ENCODE measurements around the gene B3GNT2.

The B3GNT2 gene

DNA sequence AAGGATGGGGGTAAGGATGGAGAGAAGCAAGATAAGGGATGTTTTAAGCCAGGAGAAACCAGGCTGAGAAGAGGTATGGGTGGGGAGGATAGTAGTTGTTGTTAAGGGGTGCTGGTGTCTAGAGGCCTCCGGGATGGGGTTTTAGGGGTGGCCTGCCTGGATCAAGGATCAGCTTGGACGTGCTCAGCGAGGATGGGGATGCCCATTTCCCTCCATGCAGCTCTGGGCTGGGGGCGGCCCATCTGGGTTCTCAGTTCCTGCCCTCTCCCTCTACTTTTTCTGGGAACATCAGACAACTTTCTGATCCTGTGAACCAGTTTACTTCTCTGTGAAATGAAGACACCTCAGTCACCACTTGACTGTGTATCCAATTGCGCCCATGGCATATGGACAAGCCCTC is 10.1 kb downstream of the B3GNT2 start:
- no peak for DNase-seq

GRCh38 chr2:62207491-62207890 is 11.6 kb downstream of the B3GNT2 start:
- no peak for DNase-seq

- no peak for DNase-seq
Observed at GRCh38 chr2:62208074-62208757, 12.3 kb downstream of the B3GNT2 start.

DNA sequence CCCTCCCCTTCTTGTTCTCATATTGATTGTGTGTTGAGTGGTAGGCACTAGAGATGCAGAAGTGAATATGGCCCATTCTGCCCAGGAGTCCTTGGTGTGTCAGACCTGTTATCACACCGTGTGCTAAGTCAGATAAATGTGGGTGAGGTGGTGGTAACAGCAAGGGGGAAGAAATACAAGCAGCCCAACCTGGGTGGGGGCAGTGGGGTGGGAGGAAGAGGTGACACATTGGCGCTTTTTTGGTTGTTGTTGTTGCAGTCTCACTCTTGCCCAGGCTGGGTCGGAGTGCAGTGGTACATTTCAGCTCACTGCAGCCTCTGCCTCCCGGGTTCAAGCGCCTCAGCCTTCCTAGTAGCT is 12.8 kb downstream of the B3GNT2 start:
- peak; percentile 41 for DNase-seq

GRCh38 chr2:62209427-62209991 is 13.6 kb downstream of the B3GNT2 start:
- DNase-seq, result no peak

- no peak for DNase-seq
Observed at GRCh38 chr2:62215306-62216064, 19.6 kb downstream of the B3GNT2 start.

DNA sequence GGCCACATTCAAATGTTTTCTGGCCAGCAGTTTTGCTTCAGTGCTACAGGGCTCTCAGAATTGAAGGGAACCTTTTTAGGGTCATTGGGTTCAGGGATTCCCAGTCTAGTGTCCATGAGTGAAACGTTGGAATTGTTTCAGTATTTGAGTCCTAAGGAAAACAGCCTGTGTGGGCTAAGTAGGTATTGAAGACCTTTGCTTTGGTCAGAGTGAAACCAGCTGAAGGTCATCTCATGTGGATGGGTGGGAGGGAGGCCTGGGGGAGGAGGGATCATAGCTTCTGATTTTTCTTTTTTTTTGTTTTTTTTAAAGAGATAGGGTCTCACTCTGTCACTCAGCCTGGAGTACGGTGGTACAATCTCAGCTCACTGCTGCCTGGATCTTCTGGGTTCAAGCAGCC is 20.2 kb downstream of the B3GNT2 start:
- no peak for DNase-seq

- DNase-seq, result no peak
Observed at GRCh38 chr2:62216616-62217015, 20.7 kb downstream of the B3GNT2 start.

- no peak for DNase-seq
Observed at GRCh38 chr2:62217421-62217820, 21.5 kb downstream of the B3GNT2 start.

DNA sequence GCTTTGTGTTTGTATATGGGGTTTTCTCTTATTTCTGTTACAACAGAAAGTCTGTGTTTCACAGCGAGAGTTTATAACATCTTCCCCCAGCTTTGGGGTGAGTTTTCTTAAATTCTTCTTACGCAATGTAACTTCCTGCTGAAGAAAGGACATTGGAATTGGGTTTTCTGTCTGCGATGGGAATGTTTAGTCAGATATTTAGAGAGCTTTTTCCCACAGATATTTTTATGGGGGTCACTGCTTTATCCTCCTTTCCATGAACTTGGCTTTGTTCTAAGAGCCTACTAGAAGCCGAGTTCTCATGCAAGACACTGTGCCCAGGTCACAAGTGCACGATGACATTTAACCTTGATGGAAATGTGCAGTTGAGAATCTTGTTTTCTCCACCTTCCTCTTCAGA is 22.1 kb downstream of the B3GNT2 start:
- no peak for DNase-seq

DNA sequence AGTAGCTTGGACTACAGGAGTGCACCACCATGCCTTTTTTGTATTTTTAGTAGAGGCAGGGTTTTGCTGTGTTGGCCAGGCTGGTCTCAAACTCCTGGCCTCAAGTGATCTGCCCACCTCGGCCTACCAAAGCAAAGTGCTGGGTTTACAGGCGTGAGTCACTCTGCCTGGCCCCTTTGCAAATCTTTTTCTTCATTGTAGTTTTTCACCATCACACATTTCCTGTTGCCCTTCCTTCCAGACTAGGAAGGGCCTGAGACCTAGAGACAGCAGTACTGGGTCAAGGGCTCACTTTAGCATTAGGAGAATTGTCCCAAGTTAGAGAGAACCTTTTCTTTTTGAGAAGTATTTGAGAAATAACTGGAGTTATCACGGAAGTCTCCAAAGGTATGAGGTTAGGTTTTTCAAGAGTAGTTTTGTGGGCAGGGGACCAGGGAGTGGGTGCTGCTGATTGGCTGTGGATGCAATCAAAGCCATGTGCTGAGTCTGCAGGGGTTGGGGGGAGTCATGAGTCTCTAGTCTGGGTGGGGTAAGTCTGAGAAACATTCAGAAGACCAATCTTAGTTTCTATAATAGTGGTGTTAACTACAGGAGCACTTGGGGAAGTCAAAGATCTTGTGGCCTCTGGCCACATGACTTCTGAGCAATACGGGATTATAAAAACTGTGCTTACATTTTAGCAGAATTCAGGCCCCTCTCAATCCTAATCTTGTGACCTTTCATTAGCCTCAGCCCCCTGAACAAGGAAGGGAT is 23.7 kb downstream of the B3GNT2 start:
- no peak for DNase-seq

GRCh38 chr2:62221141-62221540 is 25.2 kb downstream of the B3GNT2 start:
- DNase-seq, result no peak

- no peak for DNase-seq
Observed at GRCh38 chr2:62222171-62222570, 26.3 kb downstream of the B3GNT2 start.

- DNase-seq, result no peak
Observed at GRCh38 chr2:62222674-62223073, 26.8 kb downstream of the B3GNT2 start.

GRCh38 chr2:62224976-62225375 is 29.1 kb downstream of the B3GNT2 start:
- DNase-seq, result no peak

GRCh38 chr2:62227386-62228075 is 31.6 kb downstream of the B3GNT2 start:
- no peak for DNase-seq

GRCh38 chr2:62229082-62229605 is 33.2 kb downstream of the B3GNT2 start:
- DNase-seq, result no peak

- no peak for DNase-seq
Observed at GRCh38 chr2:62231541-62231940, 35.6 kb downstream of the B3GNT2 start.

DNA sequence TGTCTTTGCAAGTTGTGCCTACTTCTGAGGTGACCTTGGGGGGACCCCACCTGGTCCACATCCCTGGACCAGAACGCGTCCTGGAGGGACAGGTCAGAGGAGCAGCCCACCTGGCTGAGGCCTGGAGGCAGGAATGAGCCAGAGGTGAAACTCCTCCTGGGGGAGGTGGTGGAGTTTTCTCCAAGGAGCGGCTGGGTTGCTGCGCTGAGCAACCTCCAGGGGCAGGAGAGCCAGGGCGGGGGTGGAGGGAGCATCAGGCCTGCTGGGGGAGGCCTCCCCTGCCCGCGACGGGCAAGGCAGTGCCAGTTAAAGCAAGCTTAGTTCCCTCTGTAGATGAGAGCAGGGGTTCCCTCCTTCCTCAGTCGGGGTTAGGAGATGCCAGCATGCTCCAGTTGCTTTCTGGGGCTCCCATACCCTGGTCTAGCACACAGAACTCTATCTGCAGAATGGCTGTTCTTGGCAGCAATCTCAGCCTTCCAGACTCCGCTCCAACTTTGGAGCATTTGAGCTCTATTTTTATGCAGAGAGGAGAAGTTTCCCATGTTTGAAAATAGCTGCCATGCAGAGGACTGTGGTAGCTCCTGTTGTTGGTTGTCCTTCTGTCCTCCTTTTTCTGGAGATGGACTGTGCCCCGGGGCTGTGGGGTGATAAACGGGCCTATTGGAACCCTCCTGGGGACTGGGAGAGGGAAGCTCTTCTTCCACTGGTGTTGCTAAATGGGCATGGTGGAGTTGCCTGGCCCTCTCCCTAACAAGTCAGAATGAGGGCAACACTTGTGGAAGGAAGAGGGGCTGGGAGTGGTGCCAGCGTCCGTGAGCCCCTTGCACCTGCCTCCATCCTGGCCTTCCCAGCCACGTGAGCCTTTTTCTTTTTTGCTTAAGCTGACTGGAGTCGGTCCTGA is 39.1 kb downstream of the B3GNT2 start:
- DNase-seq, result no peak

- DNase-seq, result no peak
Observed at GRCh38 chr2:62236499-62236898, 40.6 kb downstream of the B3GNT2 start.

- no peak for DNase-seq
Observed at GRCh38 chr2:62238236-62238635, 42.3 kb downstream of the B3GNT2 start.

DNA sequence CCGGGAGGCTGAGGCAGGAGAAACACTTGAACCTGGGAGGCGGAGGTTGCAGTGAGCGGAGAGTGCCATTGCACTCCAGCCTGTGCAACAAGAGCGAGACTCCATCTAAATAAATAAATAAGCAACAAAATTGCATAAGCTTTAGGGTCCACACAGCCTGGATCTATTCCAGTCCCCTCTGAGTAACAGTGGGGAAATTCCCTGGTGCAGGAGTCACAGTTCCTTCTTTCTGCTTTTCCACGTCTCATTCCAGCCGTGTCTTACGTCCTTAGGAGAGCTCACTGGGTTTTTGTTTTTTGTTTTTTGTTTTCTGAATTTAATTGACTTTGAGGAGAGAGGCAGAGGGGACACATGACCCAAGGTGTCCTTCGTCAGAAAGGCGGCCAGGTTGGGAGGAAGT is 44.6 kb downstream of the B3GNT2 start:
- no peak for DNase-seq
